Epidermal melanocyte (primary cell): ENCODE data around the gene BLOC1S3.

ENCODE experiments used
- DNase-seq: peaks from one replicate; pipeline ENCODE4 v3.0.0; 2011; ENCODE audit warnings: low spot score; ENCODE audit not compliant: insufficient read length

Gene BLOC1S3

GRCh38 chr19:45161738-45162607, 16.6 kb upstream of the BLOC1S3 start:
- DNase-seq: no peak

GRCh38 chr19:45162608-45163143, 15.9 kb upstream of the BLOC1S3 start:
- DNase-seq: no peak

GRCh38 chr19:45163156-45163555, 15.4 kb upstream of the BLOC1S3 start:
- DNase-seq: no peak

GRCh38 chr19:45163751-45164460, 14.7 kb upstream of the BLOC1S3 start:
- DNase-seq: no peak

GRCh38 chr19:45164577-45165335, 13.8 kb upstream of the BLOC1S3 start:
- no peak for DNase-seq

GRCh38 chr19:45166723-45167252, 11.8 kb upstream of the BLOC1S3 start:
- no peak for DNase-seq

GRCh38 chr19:45168767-45169351, 9.7 kb upstream of the BLOC1S3 start:
- DNase-seq: no peak

- DNase-seq: no peak
Observed at GRCh38 chr19:45169602-45170001, 9.0 kb upstream of the BLOC1S3 start.

GRCh38 chr19:45170146-45171106, 8.2 kb upstream of the BLOC1S3 start:
- DNase-seq: no peak

- DNase-seq: no peak
Observed at GRCh38 chr19:45171211-45171623, 7.4 kb upstream of the BLOC1S3 start.

GRCh38 chr19:45172173-45172572, 6.4 kb upstream of the BLOC1S3 start:
- no peak for DNase-seq

GRCh38 chr19:45172611-45173208, 5.9 kb upstream of the BLOC1S3 start:
- DNase-seq: no peak

- DNase-seq: no peak
Observed at GRCh38 chr19:45173816-45174215, 4.8 kb upstream of the BLOC1S3 start.

- no peak for DNase-seq
Observed at GRCh38 chr19:45175515-45176345, 2.9 kb upstream of the BLOC1S3 start.

- DNase-seq: no peak
Observed at GRCh38 chr19:45177817-45178261, 745 bp upstream of the BLOC1S3 start, which contains the start of gene TRAPPC6A. TSS of gene TRAPPC6A (minus strand) at chr19:45178237. CDS start at chr19:45178218, 19 bp downstream.

- DNase-seq: no peak
Observed at GRCh38 chr19:45179072-45179891, 698 bp downstream of the BLOC1S3 start.

- no peak for DNase-seq
Observed at GRCh38 chr19:45179892-45180370, 1.3 kb downstream of the BLOC1S3 start.
